Liver (tissue), 9 donors: ENCODE results near the gene DNAH8. TPM values are rescaled to one million over a fixed set of nuclear protein-coding genes. Genes with fewer than 3 reads are reported as not detected.

ENCODE experiments used
- DNase-seq: peaks from one replicate; pipeline ENCODE4 v3.0.0-alpha.2; 2017; ENCODE audit warnings: low spot score
- H3K27ac ChIP-seq, 2 donors: one replicate each; pipeline ENCODE4 v1.7.0; 2013; ENCODE audit warnings: inconsistent platforms in 2 of 2, low read length in 2 of 2, control low read depth in 1 of 2, low read depth in 1 of 2, mild to moderate bottlenecking in 1 of 2
- H3K27me3 ChIP-seq, 4 donors: one replicate each; pipeline versions ENCODE4 v1.6.1 to v1.7.0; 2013; ENCODE audit warnings: low read length in 3 of 4, inconsistent platforms in 1 of 4, mild to moderate bottlenecking in 1 of 4, moderate library complexity in 1 of 4; ENCODE audit not compliant: control insufficient read depth in 4 of 4, insufficient read depth in 4 of 4
- H3K36me3 ChIP-seq, 4 donors: one replicate each; pipeline versions ENCODE4 v1.6.1 to v1.7.0; 2013; ENCODE audit warnings: low read length in 3 of 4, mild to moderate bottlenecking in 3 of 4, low read depth in 1 of 4, moderate library complexity in 1 of 4; ENCODE audit not compliant: control insufficient read depth in 4 of 4, insufficient read depth in 3 of 4
- H3K4me1 ChIP-seq, 4 donors: one replicate each; pipeline versions ENCODE4 v1.6.1 to v1.7.0; 2013; ENCODE audit warnings: low read length in 3 of 4, mild to moderate bottlenecking in 3 of 4, moderate library complexity in 1 of 4; ENCODE audit not compliant: control insufficient read depth in 4 of 4, insufficient read depth in 4 of 4
- H3K4me3 ChIP-seq, 3 donors: one replicate each; pipeline versions ENCODE4 v1.6.1 to v1.7.0; 2013; ENCODE audit warnings: low read length in 3 of 3, control low read depth in 1 of 3, low read depth in 1 of 3, mild to moderate bottlenecking in 1 of 3
- H3K9ac ChIP-seq, 2 donors: one replicate each; pipeline ENCODE4 v1.7.0; 2013; ENCODE audit warnings: low read length in 2 of 2, mild to moderate bottlenecking in 2 of 2, moderate library complexity in 2 of 2, control low read depth in 1 of 2, low read depth in 1 of 2
- H3K9me3 ChIP-seq, 4 donors: one replicate each; pipeline versions ENCODE4 v1.6.1 to v1.7.0; 2013; ENCODE audit warnings: low read length in 3 of 4; ENCODE audit not compliant: control insufficient read depth in 4 of 4
- EGR1 ChIP-seq, 2 donors: IDR thresholded peaks; 2 replicates each; pipeline ENCODE4 v1.6.1; 2016 to 2018; ENCODE audit warnings: antibody characterized with exemption in 2 of 2, low read depth in 2 of 2
- FOXA1 ChIP-seq: IDR thresholded peaks from 2 replicates; pipeline ENCODE4 v1.6.1; 2016; ENCODE audit warnings: antibody characterized with exemption
- FOXA2 ChIP-seq: IDR thresholded peaks from 2 replicates; pipeline ENCODE4 v1.6.1; 2016; ENCODE audit warnings: antibody characterized with exemption
- GABPA ChIP-seq, 2 donors: IDR thresholded peaks in 1 of 2; conservative IDR thresholded peaks in 1 of 2; 2 replicates each; pipeline ENCODE4 v1.6.1; 2016; ENCODE audit warnings: antibody characterized with exemption in 2 of 2, mild to moderate bottlenecking in 1 of 2, moderate library complexity in 1 of 2
- HNF4A ChIP-seq, 2 donors: conservative IDR thresholded peaks; 2 replicates each; pipeline ENCODE4 v1.6.1; 2016; ENCODE audit warnings: antibody characterized with exemption in 2 of 2, mild to moderate bottlenecking in 2 of 2
- HNF4G ChIP-seq: IDR thresholded peaks from 2 replicates; pipeline ENCODE4 v1.6.1; 2016; ENCODE audit warnings: antibody characterized with exemption
- JUND ChIP-seq, 2 donors: IDR thresholded peaks; 2 replicates each; pipeline ENCODE4 v1.6.1; 2016; ENCODE audit warnings: antibody characterized with exemption in 2 of 2
- NR2F2 ChIP-seq: IDR thresholded peaks from 2 replicates; pipeline ENCODE4 v1.6.1; 2016; ENCODE audit warnings: antibody characterized with exemption
- RAD21 ChIP-seq, 2 donors: IDR thresholded peaks; 2 replicates each; pipeline ENCODE4 v1.6.1; 2016; ENCODE audit warnings: antibody characterized with exemption in 2 of 2, mild to moderate bottlenecking in 2 of 2
- RXRA ChIP-seq, 2 donors: IDR thresholded peaks; 2 replicates each; pipeline ENCODE4 v1.6.1; 2017 to 2018; ENCODE audit warnings: antibody characterized with exemption in 2 of 2, mild to moderate bottlenecking in 1 of 2
- SP1 ChIP-seq: IDR thresholded peaks from 2 replicates; pipeline ENCODE4 v1.6.1; 2018; ENCODE audit warnings: antibody characterized with exemption, mild to moderate bottlenecking
- TAF1 ChIP-seq: conservative IDR thresholded peaks from 2 replicates; pipeline ENCODE4 v1.6.1; 2016; ENCODE audit warnings: antibody characterized with exemption, mild to moderate bottlenecking
- YY1 ChIP-seq: IDR thresholded peaks from 2 replicates; pipeline ENCODE4 v1.6.1; 2016; ENCODE audit warnings: antibody characterized with exemption, mild to moderate bottlenecking
- ZBTB33 ChIP-seq: IDR thresholded peaks from 2 replicates; pipeline ENCODE4 v1.6.1; 2016; ENCODE audit warnings: antibody characterized with exemption
- WGBS: extraction: QIAGEN DNeasy Blood & Tissue Kit; methylation state at CpG from one replicate; pipeline ENCODE4 v1.1.7; 2013; 5-methylcytosine and 5-hydroxymethylcytosine counted together
- polyA plus RNA-seq, 2 donors: library from polyadenylated mRNA; stranded (reverse) in 1 of 2; unstranded in 1 of 2; fragments of 200-250 nt in 1 of 2; fragments of >200 nt in 1 of 2; fragmentation: Nextera tagmentation in 1 of 2; extraction: Ambion mirVana in 1 of 2; gene quantifications; one replicate each; pipeline versions ENCODE4 v1.2.1 to v1.2.3, GENCODE V29; 2013 to 2015
- total RNA-seq, 2 donors: library from RNA; depleted of rRNA; stranded (reverse); fragments of >200 nt; gene quantifications; one replicate each; pipeline ENCODE4 v1.2.3, GENCODE V29; 2014
- TF ChIP-seq, protein P1 (sequence below): IDR thresholded peaks from 2 replicates; pipeline ENCODE4 v1.6.1; 2016; ENCODE audit warnings: antibody characterized with exemption
- TF ChIP-seq, protein P2 (sequence below): IDR thresholded peaks from 2 replicates; pipeline ENCODE4 v1.6.1; 2016; ENCODE audit warnings: antibody characterized with exemption, mild to moderate bottlenecking
- TF ChIP-seq, protein P3 (sequence below): fragments of 150-350 bp; IDR thresholded peaks from 2 replicates; pipeline ENCODE4 v1.5.1; 2017; ENCODE audit warnings: improper control_type of control experiment, low read depth, low read length; ENCODE audit not compliant: missing input control
- donor health status: healthy.
- donor health status: healthy.
- donor health status: healthy.
- donor health status: healthy.
- donor health status: healthy.

DNAH8 gene
- total and polyA plus RNA-seq, 4 donors: under 0.01 to 0.05 TPM; not detected in 2

DNA sequence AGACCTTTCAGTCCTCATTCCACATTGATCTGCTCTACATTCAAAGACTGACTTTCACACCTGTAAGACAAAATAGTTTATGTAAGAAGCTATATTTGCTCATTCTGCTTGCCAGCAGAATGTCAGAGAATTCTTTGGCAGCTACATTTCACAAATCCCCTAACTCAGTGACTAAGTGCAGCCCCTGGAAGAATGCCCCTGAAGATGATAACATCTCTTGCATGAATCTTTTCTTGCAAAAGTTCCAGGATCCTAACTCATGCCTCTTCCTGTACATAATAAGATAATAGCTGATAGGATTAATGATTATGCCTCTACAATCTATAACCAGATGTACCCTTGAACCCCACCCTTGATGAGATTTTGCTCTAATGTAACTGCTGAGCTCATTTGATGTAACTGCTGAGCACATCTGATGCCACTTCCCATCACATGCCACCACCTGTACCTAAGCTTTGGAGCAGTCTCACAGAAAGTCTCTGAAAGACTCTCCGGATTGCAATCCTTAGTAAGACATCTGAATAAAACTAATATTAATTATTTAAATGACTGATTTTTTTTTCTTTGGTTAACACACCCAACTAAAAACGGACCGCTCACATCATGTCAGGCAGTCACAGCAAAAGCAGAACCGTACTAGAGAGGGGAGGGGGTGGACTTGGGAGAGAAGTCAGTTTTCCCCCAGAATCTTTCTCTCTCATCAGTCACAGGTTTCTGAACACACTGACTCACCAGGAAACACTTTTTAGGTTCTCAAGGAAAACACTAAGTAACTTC, 684 bp upstream of the DNAH8 start:
- 58% methylated on average over 4 of the region's 4 CpGs for WGBS
- DNase-seq: no peak

GRCh38 chr6:38716825-38717224, 1.7 kb downstream of the DNAH8 start:
- H3K4me3 ChIP-seq: no peak overlapping the region
- no peak for TF ChIP-seq FOXA2
- TF ChIP-seq ZBTB33: no peak
- TF ChIP-seq, protein P1, sequence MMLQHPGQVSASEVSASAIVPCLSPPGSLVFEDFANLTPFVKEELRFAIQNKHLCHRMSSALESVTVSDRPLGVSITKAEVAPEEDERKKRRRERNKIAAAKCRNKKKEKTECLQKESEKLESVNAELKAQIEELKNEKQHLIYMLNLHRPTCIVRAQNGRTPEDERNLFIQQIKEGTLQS: no peak
- TF ChIP-seq, protein P2, sequence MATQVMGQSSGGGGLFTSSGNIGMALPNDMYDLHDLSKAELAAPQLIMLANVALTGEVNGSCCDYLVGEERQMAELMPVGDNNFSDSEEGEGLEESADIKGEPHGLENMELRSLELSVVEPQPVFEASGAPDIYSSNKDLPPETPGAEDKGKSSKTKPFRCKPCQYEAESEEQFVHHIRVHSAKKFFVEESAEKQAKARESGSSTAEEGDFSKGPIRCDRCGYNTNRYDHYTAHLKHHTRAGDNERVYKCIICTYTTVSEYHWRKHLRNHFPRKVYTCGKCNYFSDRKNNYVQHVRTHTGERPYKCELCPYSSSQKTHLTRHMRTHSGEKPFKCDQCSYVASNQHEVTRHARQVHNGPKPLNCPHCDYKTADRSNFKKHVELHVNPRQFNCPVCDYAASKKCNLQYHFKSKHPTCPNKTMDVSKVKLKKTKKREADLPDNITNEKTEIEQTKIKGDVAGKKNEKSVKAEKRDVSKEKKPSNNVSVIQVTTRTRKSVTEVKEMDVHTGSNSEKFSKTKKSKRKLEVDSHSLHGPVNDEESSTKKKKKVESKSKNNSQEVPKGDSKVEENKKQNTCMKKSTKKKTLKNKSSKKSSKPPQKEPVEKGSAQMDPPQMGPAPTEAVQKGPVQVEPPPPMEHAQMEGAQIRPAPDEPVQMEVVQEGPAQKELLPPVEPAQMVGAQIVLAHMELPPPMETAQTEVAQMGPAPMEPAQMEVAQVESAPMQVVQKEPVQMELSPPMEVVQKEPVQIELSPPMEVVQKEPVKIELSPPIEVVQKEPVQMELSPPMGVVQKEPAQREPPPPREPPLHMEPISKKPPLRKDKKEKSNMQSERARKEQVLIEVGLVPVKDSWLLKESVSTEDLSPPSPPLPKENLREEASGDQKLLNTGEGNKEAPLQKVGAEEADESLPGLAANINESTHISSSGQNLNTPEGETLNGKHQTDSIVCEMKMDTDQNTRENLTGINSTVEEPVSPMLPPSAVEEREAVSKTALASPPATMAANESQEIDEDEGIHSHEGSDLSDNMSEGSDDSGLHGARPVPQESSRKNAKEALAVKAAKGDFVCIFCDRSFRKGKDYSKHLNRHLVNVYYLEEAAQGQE: no peak
- peaks cover 0 to 1% (median 0%) of the 10 kb centered on the region in 4 donors for H3K36me3 ChIP-seq
- WGBS: 96% methylated on average over 2 of the region's 2 CpGs
- DNase-seq: no peak
- H3K27me3 ChIP-seq: peaks cover 0 to 3% (median 2%) of the 10 kb centered on the region in 4 donors
- H3K9me3 ChIP-seq: no peaks in the 10 kb centered on the region
- no peak overlapping the region for H3K9ac ChIP-seq
- H3K27ac ChIP-seq: no peak overlapping the region
- H3K4me1 ChIP-seq: peaks cover 0 to 4% (median 1%) of the 10 kb centered on the region in 4 donors

More for the DNA sequence above, 684 bp upstream of the DNAH8 start:
- Histone ChIP-seq H3K36me3 (peaks cover 0 to 1% (median 0%) of the 10 kb centered on the region in 4 donors), H3K9me3 (no peaks in the 10 kb centered on the region), H3K4me3 (peak overlapping the region in 1 of 3 donors; percentile 17), H3K9ac (no peak overlapping the region), H3K27ac (no peak overlapping the region), H3K27me3 (peaks cover 0 to 3% (median 2%) of the 10 kb centered on the region in 4 donors), H3K4me1 (peaks cover 0 to 4% (median 1%) of the 10 kb centered on the region in 4 donors)
- no peak for TF ChIP-seq EGR1 (IDR thresholded peaks at IDR 0.05; ENCODE audit: low read depth in 2 of 2)
- TF ChIP-seq TAF1: no peak
- TF ChIP-seq FOXA1: no peak
- no peak for TF ChIP-seq JUND (IDR thresholded peaks at IDR 0.05)

GRCh38 chr6:38719358-38719757, 4.2 kb downstream of the DNAH8 start:
- no peak overlapping the region for H3K9ac ChIP-seq
- no peak overlapping the region for H3K27ac ChIP-seq
- H3K4me3 ChIP-seq: no peak overlapping the region
- H3K27me3 ChIP-seq: peaks cover 0 to 3% (median under 1%) of the 10 kb centered on the region in 4 donors
- H3K9me3 ChIP-seq: no peaks in the 10 kb centered on the region
- WGBS: 93% methylated on average over 1 of the region's 1 CpG
- no peaks in the 10 kb centered on the region for H3K36me3 ChIP-seq
- DNase-seq: no peak
- H3K4me1 ChIP-seq: peaks cover 0 to 4% (median 1%) of the 10 kb centered on the region in 4 donors
- TF ChIP-seq GABPA (IDR thresholded peaks at IDR 0.05 in 1 of 2, conservative IDR thresholded peaks at IDR 0.05 in 1 of 2) (no peak), RAD21 (IDR thresholded peaks at IDR 0.05) (no peak), JUND (IDR thresholded peaks at IDR 0.05) (no peak), HNF4A (conservative IDR thresholded peaks at IDR 0.05) (no peak), ZBTB33 (no peak), RXRA (IDR thresholded peaks at IDR 0.05) (no peak), YY1 (no peak), FOXA1 (no peak), HNF4G (no peak), SP1 (no peak), EGR1 (IDR thresholded peaks at IDR 0.05; ENCODE audit: low read depth in 2 of 2) (no peak), NR2F2 (no peak)
- TF ChIP-seq, protein P3, sequence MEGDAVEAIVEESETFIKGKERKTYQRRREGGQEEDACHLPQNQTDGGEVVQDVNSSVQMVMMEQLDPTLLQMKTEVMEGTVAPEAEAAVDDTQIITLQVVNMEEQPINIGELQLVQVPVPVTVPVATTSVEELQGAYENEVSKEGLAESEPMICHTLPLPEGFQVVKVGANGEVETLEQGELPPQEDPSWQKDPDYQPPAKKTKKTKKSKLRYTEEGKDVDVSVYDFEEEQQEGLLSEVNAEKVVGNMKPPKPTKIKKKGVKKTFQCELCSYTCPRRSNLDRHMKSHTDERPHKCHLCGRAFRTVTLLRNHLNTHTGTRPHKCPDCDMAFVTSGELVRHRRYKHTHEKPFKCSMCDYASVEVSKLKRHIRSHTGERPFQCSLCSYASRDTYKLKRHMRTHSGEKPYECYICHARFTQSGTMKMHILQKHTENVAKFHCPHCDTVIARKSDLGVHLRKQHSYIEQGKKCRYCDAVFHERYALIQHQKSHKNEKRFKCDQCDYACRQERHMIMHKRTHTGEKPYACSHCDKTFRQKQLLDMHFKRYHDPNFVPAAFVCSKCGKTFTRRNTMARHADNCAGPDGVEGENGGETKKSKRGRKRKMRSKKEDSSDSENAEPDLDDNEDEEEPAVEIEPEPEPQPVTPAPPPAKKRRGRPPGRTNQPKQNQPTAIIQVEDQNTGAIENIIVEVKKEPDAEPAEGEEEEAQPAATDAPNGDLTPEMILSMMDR: no peak
- TF ChIP-seq, protein P1: no peak
